ENCODE data around the gene ASB6.
"Not testable (repeated sequence)": the region's sequence is repeated elsewhere in the genome, so short reads cannot be mapped to it uniquely, and the experiment has no call there.

ASB6 gene

DNA sequence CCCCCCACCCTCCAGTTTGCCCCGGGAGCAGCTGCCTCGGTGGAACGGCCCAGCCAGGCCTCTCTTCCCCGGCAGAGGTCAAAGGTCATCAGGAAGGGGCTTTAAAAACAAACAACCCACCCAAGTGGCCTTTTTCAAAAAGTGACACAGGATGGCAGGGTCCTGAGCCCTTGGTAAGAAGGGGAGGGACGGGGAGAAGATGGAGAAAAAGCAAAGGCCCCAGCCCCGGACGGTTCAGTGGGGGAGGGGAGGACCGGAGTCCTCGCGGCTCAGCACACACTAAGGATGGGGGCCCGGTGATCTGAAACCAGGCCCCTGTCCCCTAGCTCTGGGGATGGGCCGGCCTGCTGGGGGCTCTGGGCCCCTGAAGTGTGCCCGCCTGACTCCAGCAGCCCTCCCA is 24.6 kb upstream of the ASB6 start:
- DNase-seq = no peak

DNA sequence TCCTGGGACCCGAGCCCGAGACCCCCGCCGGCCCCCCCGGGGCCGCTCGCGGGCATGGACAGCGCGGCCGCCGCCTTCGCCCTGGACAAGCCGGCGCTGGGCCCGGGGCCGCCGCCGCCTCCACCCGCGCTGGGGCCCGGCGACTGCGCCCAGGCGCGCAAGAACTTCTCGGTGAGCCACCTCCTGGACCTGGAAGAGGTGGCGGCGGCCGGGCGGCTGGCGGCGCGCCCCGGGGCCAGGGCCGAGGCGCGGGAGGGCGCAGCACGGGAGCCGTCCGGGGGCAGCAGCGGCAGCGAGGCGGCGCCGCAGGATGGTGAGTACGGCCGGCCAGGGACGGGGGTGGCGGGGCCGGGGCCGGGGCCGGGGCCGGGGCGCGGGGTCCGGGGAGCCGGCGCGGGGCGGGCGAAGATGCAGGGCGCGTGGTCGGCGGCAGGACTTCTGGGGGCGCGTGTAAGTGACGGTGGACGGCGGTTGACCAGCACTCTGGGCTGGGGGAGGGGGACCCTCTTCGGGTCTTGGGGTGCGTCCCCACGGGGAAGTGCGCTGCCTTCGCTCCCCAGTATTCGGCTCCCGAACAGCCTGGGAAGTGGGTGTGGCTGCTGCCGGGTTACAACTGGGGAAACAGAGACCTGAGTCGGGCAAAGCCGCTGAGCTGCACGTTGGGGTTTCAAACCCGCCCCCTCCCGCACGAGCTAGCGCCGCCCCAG is 24.0 kb upstream of the ASB6 start:
- DNase-seq = no peak

DNA sequence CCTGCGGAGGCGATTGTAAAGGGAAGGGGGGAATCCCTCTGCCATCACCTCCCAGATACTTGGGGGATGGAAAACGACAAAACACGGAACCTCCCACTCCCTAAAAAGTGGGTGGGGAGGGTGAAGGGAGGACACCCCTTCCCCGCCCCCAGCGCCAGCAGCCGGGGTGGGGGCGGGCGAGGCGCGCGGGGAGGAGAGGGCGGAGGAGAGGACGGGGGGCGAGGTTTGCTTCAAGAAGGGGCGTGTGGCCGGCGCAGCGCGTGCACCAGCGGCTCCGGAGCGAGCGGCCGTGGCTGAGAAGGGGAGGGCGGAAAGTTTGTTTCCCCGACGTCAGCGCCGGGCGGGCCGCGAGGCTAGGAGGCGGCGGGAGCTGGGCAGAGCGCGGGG is 23.4 kb upstream of the ASB6 start, which contains the start of gene PRRX2:
Gene PRRX2 (plus strand): TSS at position 259 of the 387 bp plus-strand sequence. CDS start 221 bp downstream, outside the sequence.
- DNase-seq = no peak

DNA sequence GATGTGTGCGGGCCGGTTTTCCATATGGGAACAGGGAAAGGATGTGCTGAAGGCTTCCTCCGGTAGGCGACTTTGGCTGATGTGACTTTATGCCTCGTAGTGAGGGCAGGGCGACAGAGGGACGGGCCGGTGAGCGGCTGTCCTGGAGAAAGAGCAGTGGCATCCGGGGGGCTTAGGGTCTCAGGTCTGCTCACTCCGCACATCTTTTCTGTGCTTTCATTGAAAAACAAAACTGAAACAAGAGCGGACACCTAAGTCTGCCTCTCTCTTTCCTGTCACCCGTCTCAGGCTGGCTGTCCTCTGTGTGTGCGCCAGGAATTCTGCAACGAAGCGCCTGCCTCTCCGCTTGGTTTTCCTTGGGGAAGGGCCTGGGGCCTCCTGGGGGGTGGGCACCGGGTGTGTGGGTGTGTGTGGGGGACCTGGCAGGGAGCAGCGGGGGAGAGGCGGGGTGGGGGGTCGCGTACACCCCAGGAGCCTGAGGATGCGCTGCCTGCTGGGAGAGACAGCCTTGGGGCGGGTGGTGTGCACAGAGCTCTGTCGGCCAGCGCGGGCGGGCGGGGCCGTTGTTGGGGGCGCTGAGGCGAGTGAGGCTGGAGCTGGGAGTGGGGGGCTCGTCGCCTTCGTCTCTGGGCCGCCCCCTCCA is 22.9 kb upstream of the ASB6 start:
- no peak for DNase-seq

DNA sequence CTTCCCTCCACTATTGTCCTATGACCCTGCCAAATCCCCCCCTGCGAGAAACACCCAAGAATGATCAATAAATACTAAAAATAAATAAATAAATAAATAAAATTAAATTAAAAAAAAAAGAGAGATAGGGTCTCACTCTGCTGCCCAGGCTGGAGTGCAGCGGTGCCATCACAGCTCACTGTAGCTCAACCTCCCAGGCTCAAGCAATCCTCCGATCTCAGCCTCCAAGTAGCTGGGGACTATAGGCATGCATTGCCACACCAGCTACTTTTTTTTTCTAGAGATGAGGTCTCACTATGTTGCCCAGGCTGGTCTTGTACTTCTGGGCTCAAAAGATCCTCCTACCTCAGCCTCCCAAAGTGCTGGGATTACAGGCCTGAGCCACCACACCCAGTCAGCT is 20.3 kb upstream of the ASB6 start:
- DNase-seq = not testable (repeated sequence)

DNA sequence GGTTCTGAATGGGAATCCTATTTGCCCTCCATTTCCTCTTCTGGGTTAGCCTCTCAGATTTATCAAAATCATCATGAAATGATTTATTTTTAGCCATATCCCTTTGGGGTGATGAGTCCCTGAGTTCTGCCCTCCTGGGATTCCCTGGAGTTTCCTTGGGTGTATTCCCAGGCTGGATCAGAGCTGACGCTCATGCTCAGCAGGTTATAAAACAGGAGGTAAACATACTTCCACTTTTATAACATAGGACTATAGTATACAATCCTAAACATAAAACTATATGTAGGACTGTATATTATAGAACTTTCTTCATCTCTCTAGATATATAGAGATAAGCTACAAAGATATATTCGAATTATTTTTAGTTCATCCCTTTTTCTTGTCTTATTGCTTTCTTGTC is 19.1 kb upstream of the ASB6 start:
- DNase-seq = no peak

DNA sequence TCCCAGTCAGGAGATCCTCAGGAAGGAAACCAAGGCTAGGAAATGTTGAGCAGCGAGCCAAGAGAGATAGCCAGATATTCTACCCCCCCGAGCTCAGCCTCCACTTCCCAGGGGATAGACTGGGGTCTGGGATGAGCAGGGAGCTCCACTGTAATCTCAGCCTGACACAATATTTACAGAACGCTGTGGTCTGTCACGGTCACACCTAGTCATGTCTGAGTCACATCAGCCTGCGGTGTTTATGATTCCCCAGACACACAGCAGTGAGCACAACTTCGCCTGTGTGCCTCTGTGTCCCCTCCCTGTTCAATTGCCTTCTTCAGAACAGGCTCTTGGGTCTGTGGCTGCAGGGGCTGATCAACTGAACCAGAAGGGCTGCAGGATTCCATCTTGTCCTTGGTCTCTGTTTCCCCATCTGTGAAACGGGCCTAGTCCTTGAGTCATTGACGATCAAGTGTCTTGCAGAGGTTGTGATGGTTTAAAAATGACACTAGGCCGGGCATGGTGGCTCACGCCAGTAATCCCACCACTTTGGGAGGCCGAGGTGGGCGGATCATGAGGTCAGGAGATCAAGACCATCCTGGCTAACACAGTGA is 14.9 kb upstream of the ASB6 start:
- DNase-seq = no peak

DNA sequence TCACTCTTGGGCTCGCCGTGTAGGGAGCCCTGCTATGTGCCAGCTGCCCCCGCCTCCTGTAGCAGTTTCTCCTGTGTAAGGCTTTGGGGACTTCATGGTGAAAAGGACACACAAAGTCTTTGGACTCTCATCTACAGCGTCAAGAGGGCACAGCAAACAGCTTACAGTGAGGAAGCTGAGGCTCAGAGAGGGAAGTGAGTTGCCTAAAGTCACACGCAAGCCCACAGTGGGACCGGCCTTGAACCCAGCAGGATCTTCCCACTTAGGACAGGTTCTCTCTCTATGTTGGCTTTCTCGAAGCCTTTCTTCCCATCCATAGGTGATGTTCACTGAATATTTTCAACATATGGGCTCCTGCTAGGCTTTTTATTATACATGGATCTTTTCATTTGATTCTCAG is 13.7 kb upstream of the ASB6 start:
- no peak for DNase-seq

DNA sequence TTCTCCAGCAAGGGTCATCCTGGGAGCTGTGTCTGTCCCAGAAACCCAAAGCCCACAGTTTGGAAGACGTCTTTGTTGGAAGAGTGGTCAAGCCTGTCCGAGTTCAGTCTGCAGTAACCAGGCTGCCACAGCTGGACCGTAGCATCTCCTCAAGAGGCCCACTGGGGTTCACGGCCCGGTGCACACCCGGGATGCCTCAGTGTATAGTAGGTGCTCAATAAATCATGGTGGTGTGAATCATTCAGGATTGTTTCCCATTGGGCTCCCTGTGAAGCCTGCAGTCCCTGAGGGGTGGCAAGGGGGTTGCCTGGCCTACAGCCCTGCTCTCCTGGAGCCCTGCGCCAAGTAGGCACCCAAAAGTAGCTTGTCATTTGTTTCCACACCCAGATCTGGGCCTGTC is 13.2 kb upstream of the ASB6 start:
- DNase-seq = no peak

DNA sequence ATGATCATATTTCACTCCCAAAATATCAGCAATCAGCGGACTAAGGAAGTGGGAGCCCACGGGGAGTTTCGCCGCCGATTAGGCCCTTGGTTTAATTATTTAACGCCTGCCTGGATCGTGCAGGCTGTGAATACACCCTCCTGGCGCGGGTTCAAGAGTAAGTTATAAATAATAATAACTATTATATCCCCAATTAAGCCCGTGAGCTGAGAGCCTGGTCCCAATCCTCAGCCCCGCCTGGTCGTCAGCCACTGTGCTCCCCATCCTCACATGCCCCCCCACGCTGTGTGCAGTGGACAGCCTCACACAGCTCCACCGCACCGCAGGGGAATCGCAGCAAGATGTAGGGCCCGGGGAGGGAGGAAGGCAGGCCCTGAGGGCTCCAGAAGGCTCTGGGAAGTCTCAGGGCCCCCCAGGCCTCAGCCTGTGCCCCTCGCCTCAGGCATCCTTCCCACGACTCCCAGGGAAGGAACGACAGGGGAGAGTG is 12.6 kb upstream of the ASB6 start:
- DNase-seq = no peak

DNA sequence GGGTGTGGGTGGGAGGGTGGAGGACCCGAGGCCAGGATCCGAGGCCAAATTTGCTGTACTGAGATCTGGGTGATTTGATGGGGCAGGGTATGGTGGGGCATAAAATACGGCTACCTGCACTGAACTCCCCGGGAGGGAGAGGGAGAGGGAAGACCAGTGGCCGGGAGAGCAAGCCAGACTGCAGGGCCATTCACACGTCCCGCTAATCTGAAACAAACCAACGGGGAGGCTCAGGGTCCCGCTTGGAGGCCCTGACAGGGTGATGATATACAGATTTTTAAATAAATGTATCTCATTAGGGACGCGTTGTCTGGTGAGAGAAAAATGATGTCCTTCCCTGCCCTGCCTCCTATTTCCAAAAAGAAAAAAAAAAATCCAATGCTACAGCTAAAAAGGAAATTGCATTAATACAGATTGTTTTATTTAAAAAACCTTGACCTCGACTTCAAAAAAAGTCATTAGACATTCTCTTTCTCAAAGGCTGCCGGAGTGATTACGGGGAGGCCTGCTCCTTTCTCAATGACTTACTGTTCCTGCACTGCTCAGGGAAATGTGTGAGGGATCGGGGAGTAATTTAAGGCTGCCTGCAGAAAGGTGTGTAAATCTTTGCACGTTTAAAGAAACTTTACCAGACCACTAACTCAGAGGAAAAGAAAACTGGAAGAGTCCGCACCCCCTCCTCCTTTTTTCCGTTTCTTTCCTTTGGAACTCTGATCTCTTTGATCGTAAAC is 12.0 kb upstream of the ASB6 start:
- DNase-seq = no peak

DNA sequence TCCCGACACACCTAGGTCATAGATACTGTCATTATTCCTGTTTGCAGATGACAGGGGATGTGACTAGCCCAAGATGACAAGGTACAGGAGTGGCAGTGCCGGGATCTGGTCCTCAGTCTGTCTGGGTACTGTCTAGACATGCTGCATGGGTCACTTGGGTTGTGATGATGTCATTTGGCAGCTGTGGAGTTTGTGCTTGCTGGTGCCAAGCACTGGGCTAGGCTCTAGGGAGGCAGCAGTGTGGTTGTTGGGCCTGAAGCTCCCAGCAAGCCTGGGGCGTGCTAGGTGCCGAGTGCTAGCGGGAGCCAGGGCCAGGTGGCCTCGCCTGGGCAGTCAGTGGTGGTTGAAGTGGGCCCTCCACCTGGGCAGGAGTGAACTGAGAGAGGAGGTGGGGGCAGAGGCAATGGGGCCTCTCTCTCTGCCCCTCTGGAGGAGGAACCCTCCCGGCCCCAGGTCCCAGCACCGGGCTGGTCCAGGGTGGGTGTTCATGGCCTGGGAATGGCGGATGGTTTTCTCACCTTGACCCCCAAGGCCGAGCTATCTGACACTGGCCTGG is 8.8 kb upstream of the ASB6 start:
- DNase-seq = no peak

DNA sequence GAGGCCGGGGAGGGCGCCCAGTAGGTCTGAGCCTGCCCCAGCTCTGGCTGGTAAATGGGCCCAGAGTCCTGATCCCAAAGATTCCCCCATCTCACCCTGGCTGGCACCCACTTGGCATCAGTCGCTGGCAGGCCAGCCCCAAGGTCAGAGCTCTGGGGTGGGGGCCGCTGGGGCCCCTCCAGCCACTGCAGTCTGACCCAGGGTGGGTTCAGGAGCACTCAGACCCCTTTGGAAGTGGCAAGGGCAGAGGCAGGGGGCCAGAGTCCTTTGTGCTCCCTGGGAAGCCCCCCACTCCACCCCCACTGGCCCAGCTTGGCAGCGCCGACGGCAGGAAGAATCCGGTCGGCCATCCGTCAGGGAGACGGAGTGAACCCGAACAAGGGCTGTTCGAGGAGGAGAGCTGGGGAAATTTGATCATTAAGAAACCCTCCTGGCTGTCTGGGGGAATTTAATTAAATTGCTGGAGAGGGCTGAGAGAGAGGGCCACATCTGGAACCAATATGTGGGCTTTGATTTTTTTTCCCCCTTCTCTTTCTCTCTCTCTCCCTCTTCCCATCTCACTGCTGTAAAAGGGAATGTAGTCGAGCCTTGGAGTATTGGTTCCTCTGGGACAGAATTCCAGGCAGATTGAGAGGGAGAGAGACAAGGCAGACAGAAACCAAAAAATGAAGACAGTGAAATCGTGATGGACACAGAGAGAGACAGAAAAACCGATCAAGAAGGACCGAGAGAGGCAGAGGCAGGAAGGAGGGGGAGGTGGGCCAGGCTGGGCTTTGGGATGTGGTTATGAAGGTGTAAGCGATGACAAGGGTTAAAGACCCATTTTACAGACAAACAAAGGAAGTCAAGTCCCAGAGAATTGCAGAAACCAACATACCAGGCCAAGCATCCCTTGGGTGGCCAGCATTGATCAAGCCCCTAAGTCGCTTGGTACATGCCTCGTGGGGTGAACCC is 8.1 kb upstream of the ASB6 start:
- DNase-seq = no peak

DNA sequence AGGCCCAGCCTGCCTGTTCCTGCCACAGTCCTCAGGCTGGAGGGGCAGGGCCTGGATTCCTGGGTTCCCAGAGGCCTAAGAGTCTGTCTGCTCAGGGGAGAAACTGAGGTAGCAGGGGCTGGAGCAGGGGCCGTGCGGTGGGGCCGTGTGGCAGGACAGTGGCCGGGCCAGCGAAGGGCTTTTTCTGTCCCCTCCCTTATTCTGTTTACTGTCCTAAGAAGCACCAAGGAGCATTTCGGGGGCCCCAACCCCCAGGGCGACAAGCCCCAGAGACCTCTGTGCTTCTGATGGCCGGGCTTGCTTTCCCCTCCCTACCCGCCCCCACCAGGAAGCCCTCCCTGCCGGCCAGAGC is 6.8 kb upstream of the ASB6 start:
- DNase-seq = no peak

DNA sequence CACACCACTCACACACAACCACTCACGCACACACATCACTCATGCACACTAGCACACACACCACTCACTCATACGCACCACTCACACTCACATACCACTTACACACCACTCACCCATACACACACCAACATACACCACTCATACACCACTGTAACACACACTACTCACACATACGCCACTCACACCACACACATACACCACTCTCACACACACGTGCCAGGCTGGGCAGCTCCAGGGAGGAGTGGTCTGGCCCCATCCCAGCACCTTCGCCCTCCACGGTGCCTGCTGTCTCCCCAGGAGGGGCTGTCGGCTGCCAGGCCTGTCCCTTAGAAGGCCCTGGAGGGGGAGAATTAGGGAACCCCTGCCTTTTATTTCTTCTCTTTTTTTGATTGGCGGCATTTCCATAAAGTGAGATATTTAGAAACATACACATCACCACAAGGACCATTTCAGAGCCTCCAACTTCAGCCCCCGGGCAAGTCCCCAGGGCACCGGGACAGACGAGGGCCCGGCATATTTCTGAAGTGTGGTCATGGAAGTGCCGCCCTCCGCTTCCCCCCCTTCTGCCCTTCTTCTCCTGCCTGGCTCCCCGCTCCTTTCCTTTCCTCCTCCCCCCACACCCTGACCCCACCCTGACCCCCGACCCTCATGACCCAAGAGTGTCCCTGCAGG is 6.3 kb upstream of the ASB6 start:
- DNase-seq = no peak

DNA sequence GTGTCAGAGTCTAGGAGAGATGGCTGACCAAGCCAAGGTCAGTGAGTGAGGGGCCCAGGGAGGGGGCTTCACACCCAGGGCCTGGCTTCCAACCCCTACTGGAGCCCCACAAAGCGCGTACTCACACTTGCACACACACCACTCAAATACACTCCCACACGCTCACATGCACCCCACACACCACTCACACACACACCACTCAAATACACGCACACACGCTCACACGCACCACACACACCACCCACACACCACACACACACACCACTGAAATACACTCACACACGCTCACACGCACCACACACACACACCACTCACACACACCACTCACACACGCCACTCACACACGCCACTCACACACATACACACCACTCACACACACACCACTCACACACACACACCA is 5.7 kb upstream of the ASB6 start:
- DNase-seq = no peak

DNA sequence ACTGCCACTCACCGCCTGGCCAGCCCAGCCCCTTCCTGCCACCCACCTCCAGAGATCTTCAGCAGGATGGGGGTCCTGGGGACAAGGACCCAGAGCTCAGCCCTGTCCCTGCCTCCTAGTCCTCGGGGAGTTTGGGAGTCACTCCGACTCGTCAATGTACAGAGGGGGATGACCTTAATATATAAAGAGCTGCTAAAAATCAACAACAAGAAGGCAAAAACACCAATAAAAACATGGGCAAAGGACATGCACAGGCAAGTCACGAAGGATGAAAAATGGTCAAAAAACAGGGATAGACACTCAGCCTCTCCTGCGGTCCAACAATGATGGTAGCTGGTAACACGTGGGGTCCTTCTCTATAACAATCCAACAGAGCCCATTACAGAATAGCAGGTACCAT is 4.7 kb upstream of the ASB6 start:
- DNase-seq = no peak

DNA sequence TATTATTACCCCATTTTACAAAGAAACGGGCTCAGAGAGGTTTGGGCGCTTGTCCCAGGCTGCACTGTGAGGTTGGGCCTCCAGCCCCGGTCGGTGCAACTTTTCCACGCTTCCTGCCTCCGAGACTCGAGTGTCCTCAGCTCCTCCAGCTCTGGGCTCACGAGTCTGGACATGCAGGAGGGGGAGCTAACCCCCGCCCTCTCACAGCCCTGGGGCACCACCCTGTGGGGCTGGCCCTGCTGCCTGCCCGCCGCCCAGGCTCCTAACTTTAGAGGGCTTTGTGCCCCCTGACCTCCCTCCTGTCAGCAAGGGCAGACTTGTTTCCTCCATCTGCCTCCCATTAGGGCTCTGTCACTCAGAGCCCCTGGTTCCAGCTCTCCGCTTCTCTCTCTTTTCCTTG is 4.3 kb upstream of the ASB6 start:
- no peak for DNase-seq

DNA sequence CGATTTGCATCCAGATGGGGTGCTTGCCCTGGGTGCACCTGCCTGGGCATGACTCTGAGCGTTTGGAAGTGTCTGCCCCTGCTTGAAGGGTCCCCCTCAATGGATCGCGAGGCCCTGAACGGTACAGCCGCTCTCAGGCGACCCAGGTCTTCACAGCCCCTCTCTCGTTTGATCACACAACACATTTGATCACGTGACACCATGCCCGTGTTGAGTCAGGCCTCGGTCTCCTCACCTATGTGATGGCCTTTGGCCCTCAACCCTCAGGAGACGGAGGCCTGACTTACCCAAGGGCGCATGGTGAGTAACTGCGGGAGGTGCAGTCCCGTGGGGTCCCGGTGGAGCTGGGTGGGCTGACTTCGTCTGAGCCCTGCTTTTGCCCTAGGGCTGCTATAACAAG is 3.0 kb upstream of the ASB6 start:
- DNase-seq = no peak

DNA sequence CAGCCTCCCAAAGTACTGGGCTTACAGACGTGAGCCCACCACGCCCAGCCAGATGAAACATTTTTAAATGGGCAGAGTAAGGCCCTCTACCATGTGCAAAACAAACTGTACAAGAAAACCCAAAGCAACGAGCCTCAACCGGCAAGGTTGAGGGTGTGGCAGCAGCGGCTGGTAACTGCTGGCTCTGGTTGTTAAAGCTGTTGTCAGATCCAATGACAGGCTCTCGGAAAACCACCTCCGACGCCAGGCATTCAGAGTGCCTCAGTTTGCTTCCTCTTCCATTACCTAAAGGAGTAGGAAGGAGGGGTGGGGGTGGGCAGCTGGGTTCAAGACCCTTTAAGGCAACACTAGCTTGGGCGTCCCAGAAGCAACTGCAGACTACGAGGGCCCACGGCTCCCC is 2.4 kb upstream of the ASB6 start:
- no peak for DNase-seq

DNA sequence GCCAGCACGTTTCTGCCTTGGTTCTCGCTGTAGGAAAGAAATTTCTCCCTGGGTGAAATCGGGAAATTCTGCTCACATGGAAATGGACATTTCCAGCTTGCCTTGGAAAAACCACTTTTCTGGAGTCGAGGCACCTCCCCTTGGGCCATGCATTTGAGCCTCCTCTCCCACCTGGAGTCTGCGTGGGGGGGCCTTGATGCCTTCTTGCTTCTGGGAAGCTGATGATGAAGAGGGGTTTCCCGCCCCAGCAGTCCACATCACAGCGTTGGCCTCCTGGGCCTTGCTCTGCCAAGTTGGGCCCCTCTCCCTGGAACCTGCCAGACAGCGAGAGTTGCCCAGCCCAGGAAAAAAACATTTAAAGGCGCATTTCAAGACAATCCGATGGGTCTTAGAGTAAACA is 1.8 kb upstream of the ASB6 start:
- no peak for DNase-seq
